ENCODE results near the gene TBC1D21.

GRCh38 chr15:73912030-73912596, 38.7 kb downstream of the TBC1D21 start:
- TF ChIP-seq EZH2 (IDR thresholded peaks at IDR 0.05; ENCODE audit: insufficient read depth, low read length): no peak
- TF ChIP-seq, protein P1, sequence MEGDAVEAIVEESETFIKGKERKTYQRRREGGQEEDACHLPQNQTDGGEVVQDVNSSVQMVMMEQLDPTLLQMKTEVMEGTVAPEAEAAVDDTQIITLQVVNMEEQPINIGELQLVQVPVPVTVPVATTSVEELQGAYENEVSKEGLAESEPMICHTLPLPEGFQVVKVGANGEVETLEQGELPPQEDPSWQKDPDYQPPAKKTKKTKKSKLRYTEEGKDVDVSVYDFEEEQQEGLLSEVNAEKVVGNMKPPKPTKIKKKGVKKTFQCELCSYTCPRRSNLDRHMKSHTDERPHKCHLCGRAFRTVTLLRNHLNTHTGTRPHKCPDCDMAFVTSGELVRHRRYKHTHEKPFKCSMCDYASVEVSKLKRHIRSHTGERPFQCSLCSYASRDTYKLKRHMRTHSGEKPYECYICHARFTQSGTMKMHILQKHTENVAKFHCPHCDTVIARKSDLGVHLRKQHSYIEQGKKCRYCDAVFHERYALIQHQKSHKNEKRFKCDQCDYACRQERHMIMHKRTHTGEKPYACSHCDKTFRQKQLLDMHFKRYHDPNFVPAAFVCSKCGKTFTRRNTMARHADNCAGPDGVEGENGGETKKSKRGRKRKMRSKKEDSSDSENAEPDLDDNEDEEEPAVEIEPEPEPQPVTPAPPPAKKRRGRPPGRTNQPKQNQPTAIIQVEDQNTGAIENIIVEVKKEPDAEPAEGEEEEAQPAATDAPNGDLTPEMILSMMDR (IDR thresholded peaks at IDR 0.05; ENCODE audit: insufficient read depth, low read depth, low read length): no peak

Measured in astrocyte (in vitro differentiated cells and primary cell).